Subcutaneous abdominal adipose tissue (tissue), 5 donors: ENCODE measurements around the gene ZEB2.

Source experiments
- H3K27ac ChIP-seq: one replicate; pipeline ENCODE4 v1.7.0; 2013; ENCODE audit warnings: low read depth, mild to moderate bottlenecking, inconsistent platforms, low read length, moderate library complexity
- H3K27me3 ChIP-seq, 5 donors: one replicate each; pipeline ENCODE4 v1.7.0; 2013; ENCODE audit warnings: low read length in 5 of 5, inconsistent platforms in 1 of 5; ENCODE audit not compliant: control insufficient read depth in 5 of 5, insufficient read depth in 4 of 5
- H3K36me3 ChIP-seq, 5 donors: one replicate each; pipeline ENCODE4 v1.7.0; 2013; ENCODE audit warnings: low read length in 5 of 5; ENCODE audit not compliant: control insufficient read depth in 5 of 5, insufficient read depth in 5 of 5
- H3K4me1 ChIP-seq, 5 donors: one replicate each; pipeline ENCODE4 v1.7.0; 2013; ENCODE audit warnings: low read length in 5 of 5, mild to moderate bottlenecking in 3 of 5, moderate library complexity in 1 of 5; ENCODE audit not compliant: control insufficient read depth in 5 of 5, insufficient read depth in 5 of 5
- H3K4me3 ChIP-seq, 5 donors: one replicate each; pipeline ENCODE4 v1.7.0; 2013; ENCODE audit warnings: low read length in 5 of 5, low read depth in 1 of 5
- H3K9ac ChIP-seq, 5 donors: one replicate each; pipeline ENCODE4 v1.7.0; 2013; ENCODE audit warnings: low read length in 5 of 5, mild to moderate bottlenecking in 4 of 5, moderate library complexity in 3 of 5
- H3K9me3 ChIP-seq, 5 donors: one replicate each; pipeline ENCODE4 v1.7.0; 2013; ENCODE audit warnings: low read length in 5 of 5; ENCODE audit not compliant: control insufficient read depth in 5 of 5
- donor health status: healthy.
- donor health status: healthy.
- donor health status: healthy.
- donor health status: healthy.
- donor health status: healthy.

The ZEB2 gene

DNA sequence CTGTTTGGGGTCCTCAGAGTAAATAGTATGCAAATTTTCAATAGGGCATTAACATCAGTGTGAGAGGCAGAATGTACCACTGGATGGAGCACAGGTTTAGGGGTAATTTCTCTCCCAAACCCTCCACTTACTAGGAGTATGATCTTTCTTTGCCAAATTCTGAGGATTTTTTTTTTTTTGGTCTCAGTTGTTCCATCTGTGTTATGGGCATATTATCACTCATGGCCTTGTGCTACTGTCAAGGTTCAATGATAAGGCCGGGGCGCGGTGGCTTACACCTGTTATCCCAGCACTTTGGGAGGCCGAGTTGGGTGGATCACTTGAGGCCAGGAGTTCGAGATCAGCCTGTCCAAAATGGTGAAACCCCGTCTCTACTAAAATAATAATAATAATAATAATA is 30.2 kb upstream of the ZEB2 start:
- Histone ChIP-seq H3K9ac (no peak overlapping the region), H3K9me3 (no peaks in the 10 kb centered on the region), H3K4me1 (peaks cover 0 to 19% (median 11%) of the 10 kb centered on the region in 5 donors), H3K27ac (no peak overlapping the region), H3K27me3 (no peaks in the 10 kb centered on the region), H3K36me3 (no peaks in the 10 kb centered on the region), H3K4me3 (no peak overlapping the region)

DNA sequence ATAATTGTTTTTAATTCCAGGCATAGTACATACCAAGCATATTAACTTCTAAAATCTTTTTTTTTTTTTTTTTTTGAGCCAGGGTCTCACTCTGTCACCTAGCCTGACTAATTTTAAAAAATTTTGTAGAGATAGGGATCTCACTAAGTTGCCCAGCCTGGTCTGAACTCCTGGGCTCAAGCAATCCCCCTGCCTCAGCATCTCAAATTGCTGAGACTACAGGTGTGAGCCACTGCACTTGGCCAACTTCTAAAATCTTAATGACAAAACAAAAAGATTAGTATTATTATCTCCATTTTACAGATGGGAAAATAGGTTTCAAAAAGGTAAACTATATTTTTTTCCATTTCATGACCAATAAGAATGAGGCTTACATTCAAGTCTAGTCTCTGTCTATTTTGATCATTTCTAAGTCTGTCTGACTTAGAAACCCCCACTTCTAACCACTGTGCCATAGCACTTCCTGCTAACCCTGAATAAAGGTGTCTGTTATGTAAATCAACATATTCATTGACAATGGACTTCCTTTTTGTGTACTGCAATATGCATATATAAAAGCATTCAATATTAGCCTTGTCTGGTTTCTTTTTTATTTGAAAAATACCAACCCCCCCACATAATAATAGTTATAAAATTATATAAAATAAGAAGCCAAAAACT is 28.7 kb upstream of the ZEB2 start:
- Histone ChIP-seq H3K36me3 (no peaks in the 10 kb centered on the region), H3K4me3 (no peak overlapping the region), H3K4me1 (peaks cover 0 to 15% (median 11%) of the 10 kb centered on the region in 5 donors), H3K9me3 (no peaks in the 10 kb centered on the region), H3K9ac (no peak overlapping the region), H3K27ac (no peak overlapping the region), H3K27me3 (no peaks in the 10 kb centered on the region)

DNA sequence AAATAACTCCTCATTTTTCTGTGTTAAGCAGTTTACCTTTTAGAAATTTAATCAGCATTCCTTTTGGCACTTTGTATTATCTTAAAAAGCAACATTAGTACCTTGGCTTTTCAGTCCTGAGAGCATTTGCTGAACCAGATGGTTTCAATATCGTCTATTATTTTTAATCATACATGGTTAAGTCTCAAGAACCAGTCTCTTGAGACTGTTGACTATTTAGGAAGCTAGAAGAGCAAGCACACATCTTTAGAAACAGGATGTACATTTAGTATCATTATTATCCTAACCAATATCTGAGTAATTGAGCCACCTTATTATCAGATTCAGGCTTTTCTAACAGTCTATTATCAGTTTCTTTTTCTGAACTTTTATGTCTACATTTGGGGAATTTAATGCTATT is 28.2 kb upstream of the ZEB2 start:
- no peak overlapping the region for H3K27ac ChIP-seq
- H3K36me3 ChIP-seq, result no peaks in the 10 kb centered on the region
- H3K27me3 ChIP-seq, result no peaks in the 10 kb centered on the region
- H3K9me3 ChIP-seq, result peaks cover 0 to 1% (median 0%) of the 10 kb centered on the region in 5 donors
- no peak overlapping the region for H3K4me3 ChIP-seq
- peaks cover 0 to 15% (median 11%) of the 10 kb centered on the region in 5 donors for H3K4me1 ChIP-seq
- no peak overlapping the region for H3K9ac ChIP-seq

DNA sequence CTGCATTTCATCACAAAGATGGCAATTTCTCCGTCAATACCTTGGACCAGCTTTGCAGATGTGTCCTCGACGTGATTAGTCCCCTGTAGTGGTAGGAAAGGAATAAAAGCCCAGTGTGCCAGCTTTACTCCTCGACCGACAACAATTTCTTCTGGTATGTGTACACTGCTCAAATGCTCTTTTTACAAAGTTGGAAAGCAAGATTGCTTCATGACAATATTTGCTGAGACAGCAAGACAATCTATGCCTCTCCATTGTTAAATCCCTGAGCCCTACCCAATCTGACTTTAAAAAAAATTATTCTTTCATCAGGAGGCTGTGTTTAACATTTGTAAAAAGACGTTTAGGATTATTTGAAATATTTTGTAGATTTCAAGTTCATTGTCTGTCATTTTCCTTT is 27.6 kb upstream of the ZEB2 start:
- Histone ChIP-seq H3K9ac (peak overlapping the region in 1 of 5 donors; percentile 53), H3K4me3 (peak overlapping the region in 1 of 5 donors; percentile 49), H3K27me3 (no peaks in the 10 kb centered on the region), H3K36me3 (no peaks in the 10 kb centered on the region), H3K9me3 (peaks cover 0 to 5% (median 0%) of the 10 kb centered on the region in 5 donors), H3K27ac (no peak overlapping the region), H3K4me1 (peaks cover 0 to 15% (median 11%) of the 10 kb centered on the region in 5 donors)

DNA sequence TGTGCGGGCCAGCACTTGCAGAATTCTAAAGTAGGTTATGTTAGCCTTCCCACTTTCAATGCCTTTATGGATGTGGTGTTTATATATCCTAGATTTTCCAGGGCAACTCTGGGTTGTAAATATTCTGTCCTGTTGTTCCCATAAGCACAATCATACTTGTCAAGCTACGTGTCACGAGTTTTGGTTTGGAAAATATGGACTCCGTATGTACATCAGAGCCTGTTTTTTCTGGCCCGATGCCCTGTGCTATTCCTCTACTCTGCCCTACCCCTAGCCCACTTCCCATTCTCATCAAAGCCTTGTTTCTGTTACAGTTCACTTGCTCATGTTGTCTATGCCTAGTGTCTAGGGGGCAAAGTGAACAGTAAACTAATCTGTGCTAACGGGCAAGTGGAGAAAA is 27.0 kb upstream of the ZEB2 start:
- Histone ChIP-seq H3K36me3 (no peaks in the 10 kb centered on the region), H3K9me3 (peaks cover 0 to 5% (median 0%) of the 10 kb centered on the region in 5 donors), H3K4me1 (peaks cover 0 to 15% (median 11%) of the 10 kb centered on the region in 5 donors), H3K4me3 (no peak overlapping the region), H3K9ac (no peak overlapping the region), H3K27me3 (no peaks in the 10 kb centered on the region), H3K27ac (no peak overlapping the region)

DNA sequence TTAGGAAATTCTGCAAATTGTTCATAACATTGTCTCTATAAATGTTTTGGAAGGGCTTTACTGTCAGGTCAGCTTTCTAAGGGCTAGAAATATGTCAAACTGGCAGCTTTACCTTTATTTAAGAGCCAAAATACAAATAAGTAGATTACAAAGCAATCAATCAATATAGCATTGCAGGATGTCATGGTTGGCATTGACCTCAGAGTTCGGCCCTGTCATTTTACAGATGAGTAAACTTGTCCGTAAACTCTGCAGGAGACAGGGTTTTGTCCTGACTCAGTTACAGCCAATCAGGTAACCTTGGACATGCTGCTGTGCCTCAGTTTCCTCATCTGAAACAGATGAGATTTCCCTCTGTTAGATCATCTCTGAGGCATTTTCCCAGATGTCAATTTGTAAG is 25.9 kb upstream of the ZEB2 start:
- peaks cover 0 to 15% (median 11%) of the 10 kb centered on the region in 5 donors for H3K4me1 ChIP-seq
- no peaks in the 10 kb centered on the region for H3K27me3 ChIP-seq
- H3K4me3 ChIP-seq, result no peak overlapping the region
- no peaks in the 10 kb centered on the region for H3K36me3 ChIP-seq
- peaks cover 0 to 5% (median 0%) of the 10 kb centered on the region in 5 donors for H3K9me3 ChIP-seq
- no peak overlapping the region for H3K27ac ChIP-seq
- H3K9ac ChIP-seq, result no peak overlapping the region

DNA sequence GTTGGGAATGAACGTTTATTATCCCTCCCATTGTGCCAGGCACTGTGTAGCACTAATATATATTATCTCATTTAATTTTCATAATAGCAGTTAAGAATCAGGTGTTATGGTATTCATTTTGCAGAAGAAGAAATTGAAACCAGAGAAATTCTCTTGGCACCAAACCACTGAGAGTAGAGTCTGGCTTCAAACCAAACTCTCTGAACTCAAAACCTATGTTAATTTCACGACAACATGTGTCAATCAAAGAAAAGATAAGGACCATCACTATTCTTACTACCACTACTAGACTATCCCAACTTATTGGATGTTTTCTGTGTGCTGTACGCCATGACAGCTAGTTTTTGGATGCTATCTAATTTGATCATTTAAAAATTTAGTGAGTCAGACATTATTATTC is 24.1 kb upstream of the ZEB2 start:
- H3K36me3 ChIP-seq, result no peaks in the 10 kb centered on the region
- H3K4me3 ChIP-seq, result no peak overlapping the region
- H3K9ac ChIP-seq, result no peak overlapping the region
- H3K27me3 ChIP-seq, result no peaks in the 10 kb centered on the region
- peaks cover 0 to 18% (median 11%) of the 10 kb centered on the region in 5 donors for H3K4me1 ChIP-seq
- H3K27ac ChIP-seq, result no peak overlapping the region
- H3K9me3 ChIP-seq, result peaks cover 0 to 5% (median 0%) of the 10 kb centered on the region in 5 donors

DNA sequence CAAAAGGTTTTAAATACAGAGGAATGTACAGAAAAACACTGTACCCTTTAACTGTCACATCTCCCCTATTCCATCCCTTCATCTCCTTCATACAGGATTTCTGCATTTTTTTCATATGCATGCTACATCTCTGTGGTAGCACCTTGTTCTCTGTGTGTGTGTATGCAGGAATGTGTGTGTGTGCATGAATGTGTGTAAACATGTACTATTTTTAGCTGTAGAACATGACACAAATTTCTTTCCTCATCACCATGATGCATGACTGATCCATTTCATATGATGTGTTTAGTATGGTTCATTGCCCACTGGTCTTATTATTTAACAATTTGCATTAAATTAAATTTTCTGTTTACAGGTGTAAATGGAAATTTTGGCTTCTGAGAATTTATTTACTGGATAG is 21.5 kb upstream of the ZEB2 start:
- Histone ChIP-seq H3K4me3 (no peak overlapping the region), H3K27me3 (no peaks in the 10 kb centered on the region), H3K9ac (no peak overlapping the region), H3K27ac (no peak overlapping the region), H3K4me1 (peaks cover 0 to 6% (median 0%) of the 10 kb centered on the region in 5 donors), H3K9me3 (peaks cover 0 to 5% (median 0%) of the 10 kb centered on the region in 5 donors), H3K36me3 (no peaks in the 10 kb centered on the region)

DNA sequence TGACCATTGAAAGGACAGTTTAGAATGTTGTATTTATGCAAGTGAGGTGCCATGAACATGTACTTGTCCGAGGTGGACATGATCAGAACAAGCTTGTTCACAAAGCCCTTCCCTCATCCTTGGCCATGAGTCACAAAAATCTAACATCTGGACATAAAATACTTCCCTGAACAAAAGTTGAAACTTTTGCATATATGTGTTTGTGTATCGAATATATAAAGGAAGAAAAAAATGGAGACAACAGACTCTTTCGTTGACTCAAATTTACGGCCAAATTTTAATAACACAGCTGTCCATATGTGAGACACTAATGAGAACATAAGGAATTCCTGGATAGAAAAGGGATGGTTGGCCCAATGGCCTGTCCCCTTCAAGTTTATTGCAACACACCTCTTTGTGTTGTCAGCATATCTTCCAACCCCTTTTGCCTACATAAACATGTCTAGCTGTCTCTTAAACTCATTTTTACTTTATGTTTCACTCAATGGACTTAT is 19.4 kb upstream of the ZEB2 start:
- Histone ChIP-seq H3K9ac (no peak overlapping the region), H3K36me3 (no peaks in the 10 kb centered on the region), H3K27ac (no peak overlapping the region), H3K4me3 (no peak overlapping the region), H3K4me1 (peaks cover 0 to 3% (median 0%) of the 10 kb centered on the region in 5 donors), H3K27me3 (no peaks in the 10 kb centered on the region), H3K9me3 (peaks cover 0 to 5% (median 0%) of the 10 kb centered on the region in 5 donors)

DNA sequence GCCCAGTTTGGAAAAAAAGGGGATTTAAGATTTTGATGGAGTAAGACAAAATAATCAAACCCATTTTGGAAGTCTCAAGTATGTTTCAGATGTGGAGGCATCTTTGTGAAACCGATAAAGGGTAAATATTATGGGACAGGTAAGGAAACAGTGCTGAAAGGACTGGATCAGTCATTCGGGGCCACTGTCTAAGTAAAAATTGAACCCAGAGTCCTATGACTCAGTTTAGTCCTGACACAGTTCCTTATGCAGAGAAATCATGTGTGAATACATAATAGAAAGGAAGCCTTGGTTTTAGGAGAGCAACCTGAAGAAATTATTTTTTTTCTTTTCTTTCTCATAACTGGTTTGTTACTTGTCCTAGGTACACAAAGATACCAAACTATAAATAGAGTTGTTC is 15.4 kb upstream of the ZEB2 start:
- H3K4me3 ChIP-seq, result no peak overlapping the region
- no peaks in the 10 kb centered on the region for H3K27me3 ChIP-seq
- H3K36me3 ChIP-seq, result no peaks in the 10 kb centered on the region
- no peaks in the 10 kb centered on the region for H3K9me3 ChIP-seq
- peaks cover 0 to 9% (median 6%) of the 10 kb centered on the region in 5 donors for H3K4me1 ChIP-seq
- H3K9ac ChIP-seq, result no peak overlapping the region
- H3K27ac ChIP-seq, result no peak overlapping the region
